OCI-LY3 (cell line): Measurements from ENCODE around the gene ARMC9.

Experiments
- EZH2phosphoT487 ChIP-seq: fragments of 200-600 bp; shearing (Covaris generic); IDR thresholded peaks from 2 replicates; pipeline ENCODE4 v1.6.1; 2018; ENCODE audit warnings: antibody characterized with exemption, mixed run types, low read depth
- TF ChIP-seq, protein P1 (sequence below): fragments of 200-600, 300-600 bp; sonication (generic); IDR thresholded peaks from 2 replicates; pipeline ENCODE4 v1.5.1; 2014; ENCODE audit warnings: antibody characterized with exemption, low read length, low read depth

DNA sequence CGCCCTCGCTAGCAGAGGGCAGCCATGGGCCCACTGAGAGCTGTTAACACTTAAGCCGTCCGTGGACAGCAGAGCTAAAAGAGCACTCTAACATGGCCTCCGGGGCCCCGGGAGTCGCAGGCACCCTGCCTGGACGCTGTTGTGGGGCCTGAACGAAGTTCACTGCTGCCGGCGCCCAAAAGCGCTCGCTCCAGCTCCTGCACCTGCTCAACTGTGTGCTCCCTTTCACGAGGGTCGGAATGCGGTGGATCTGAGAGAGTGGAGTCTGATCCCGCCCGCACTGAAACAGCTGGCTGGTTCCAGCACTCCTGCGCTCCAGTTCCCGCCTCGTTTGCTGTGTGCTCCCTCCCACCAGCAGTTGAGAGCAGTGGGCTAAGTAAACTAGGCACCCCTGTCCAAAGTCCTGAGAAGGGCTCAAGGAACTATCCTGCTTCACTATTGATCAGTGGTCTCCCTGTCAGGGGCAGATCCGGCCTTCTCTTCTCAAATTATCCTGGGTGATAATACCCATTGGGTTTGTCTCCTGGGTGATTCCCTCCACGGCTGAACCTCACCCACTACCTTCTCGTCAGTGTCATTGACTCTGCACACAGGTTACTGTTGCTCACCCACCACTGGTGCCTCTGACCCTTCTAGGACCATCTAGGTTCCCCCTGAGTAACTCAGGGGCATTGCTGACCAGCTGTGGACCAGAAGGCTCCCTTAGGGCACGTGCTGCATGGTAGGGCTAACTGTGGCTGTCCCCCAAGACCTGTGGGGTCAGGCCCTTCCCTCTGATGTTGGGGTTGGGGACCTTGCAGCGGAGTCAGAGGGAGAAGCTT, 220.6 kb downstream of the ARMC9 start:
- TF ChIP-seq, protein P1, sequence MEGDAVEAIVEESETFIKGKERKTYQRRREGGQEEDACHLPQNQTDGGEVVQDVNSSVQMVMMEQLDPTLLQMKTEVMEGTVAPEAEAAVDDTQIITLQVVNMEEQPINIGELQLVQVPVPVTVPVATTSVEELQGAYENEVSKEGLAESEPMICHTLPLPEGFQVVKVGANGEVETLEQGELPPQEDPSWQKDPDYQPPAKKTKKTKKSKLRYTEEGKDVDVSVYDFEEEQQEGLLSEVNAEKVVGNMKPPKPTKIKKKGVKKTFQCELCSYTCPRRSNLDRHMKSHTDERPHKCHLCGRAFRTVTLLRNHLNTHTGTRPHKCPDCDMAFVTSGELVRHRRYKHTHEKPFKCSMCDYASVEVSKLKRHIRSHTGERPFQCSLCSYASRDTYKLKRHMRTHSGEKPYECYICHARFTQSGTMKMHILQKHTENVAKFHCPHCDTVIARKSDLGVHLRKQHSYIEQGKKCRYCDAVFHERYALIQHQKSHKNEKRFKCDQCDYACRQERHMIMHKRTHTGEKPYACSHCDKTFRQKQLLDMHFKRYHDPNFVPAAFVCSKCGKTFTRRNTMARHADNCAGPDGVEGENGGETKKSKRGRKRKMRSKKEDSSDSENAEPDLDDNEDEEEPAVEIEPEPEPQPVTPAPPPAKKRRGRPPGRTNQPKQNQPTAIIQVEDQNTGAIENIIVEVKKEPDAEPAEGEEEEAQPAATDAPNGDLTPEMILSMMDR = no peak
- no peak for TF ChIP-seq EZH2phosphoT487
